Endothelial cell of coronary artery (primary cell): ENCODE data around the gene FGD2. TPM values are rescaled to one million over a fixed set of nuclear protein-coding genes. Genes with fewer than 3 reads are reported as not detected.

Experiments
- total RNA-seq: library from RNA; depleted of rRNA; stranded (reverse); fragments of >200 nt; gene quantifications from 2 replicates; pipeline ENCODE4 v1.2.3, GENCODE V29; 2014

Gene FGD2, protein sequence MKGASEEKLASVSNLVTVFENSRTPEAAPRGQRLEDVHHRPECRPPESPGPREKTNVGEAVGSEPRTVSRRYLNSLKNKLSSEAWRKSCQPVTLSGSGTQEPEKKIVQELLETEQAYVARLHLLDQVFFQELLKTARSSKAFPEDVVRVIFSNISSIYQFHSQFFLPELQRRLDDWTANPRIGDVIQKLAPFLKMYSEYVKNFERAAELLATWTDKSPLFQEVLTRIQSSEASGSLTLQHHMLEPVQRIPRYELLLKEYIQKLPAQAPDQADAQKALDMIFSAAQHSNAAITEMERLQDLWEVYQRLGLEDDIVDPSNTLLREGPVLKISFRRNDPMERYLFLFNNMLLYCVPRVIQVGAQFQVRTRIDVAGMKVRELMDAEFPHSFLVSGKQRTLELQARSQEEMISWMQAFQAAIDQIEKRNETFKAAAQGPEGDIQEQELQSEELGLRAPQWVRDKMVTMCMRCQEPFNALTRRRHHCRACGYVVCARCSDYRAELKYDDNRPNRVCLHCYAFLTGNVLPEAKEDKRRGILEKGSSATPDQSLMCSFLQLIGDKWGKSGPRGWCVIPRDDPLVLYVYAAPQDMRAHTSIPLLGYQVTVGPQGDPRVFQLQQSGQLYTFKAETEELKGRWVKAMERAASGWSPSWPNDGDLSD
- not detected in 2 replicates for total RNA-seq

DNA sequence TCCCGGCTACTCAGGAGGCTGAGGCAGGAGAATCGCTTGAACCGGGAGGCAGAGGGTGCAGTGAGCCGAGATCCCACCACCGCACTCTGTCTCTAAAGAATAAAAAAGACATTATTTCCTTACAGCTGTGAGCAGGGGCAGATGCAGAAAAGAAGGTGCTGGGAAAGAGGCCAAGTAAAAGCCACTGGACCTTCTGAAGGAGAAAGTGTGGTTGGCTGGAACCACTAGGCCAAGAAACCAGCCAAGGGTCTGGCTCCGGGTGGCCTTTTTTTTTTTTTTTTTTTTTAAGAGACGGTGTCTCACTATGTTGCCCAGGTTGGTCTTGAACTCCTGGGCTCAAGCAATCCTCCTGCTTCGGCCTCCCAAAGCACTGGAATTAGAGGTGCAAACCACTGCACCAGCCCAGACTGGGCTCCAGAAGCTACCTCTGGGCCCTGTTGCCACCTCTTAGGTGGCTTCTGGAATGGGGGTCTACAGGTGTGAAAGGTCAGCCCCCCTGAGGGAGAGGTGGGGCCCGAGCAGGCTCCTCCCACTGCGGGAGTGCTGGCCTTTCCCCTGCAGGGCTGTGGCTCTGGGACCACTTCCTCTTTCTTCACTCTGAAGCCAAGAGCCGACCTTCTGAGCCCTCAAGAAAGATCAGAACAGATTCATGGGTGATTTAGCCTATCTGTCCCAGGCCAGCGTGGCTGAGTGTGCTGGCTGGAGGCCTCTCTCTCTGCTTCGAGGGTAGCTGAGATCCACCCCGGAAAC, at the start of gene FGD2:
TSS of gene FGD2 (plus strand) at position 595 of the 750 bp plus-strand sequence. CDS start 163 bp downstream, outside the sequence.

DNA sequence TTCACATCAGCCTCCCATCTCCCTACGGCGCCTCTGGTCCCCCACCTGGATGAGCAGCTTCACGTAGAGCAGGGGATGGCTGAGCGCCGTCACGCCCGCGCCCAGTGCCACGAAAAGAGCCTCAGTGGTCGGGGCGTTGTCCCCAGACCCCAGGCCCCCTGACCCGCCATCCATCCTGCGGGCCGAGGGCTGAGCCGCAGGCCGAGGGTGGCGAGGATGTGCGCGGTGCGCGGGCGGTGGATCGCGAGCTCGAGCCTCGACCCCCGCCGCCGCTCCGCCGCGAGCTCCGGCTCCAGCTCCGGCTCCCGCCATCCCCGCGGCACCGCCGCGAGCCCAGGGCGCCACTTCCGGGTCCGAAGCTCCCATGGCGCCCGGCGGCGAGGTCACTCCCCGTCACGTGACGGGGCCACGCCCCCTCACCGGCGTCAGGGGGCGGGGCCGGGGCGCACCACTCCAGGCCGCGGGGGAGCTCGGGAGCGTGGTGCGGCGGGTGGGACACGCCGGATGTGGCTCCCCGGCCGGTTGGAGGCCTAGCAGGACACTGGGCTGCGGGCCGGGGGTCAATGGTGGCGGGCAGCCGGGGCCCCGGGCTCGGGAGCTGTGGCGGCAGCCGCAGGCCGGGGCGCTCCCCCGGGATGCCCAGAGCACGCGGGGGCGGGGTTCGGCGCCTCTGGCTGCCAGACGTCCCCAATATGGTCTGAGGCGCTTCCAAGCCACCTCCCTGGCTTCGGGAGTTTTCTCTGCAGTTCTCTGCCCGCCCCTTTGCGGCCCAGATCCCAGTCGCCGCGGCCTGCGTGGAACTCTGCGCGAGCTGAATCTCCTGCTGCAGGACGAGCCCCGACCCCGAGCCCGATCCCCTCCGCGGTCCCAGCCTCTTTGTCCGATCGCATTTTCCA, 19.4 kb upstream of the FGD2 start, which contains the start of gene MTCH1:
TSS of gene MTCH1 (minus strand) at position 389 of the 896 bp plus-strand sequence. CDS start at position 366, 23 bp downstream.

Other genes with a start within 250 kb of the FGD2 start
- 11.8 and 15.2 TPM in 2 replicates for gene CPNE5, start 166.2 kb upstream of the FGD2 start, total RNA-seq
- gene PPIL1, start 130.9 kb upstream of the FGD2 start, total RNA-seq = 28.0 and 38.3 TPM in 2 replicates
- gene C6orf89, start 119.7 kb upstream of the FGD2 start, total RNA-seq = 23.7 and 25.1 TPM in 2 replicates
- under 0.01 and 3.5 TPM in 2 replicates for gene PI16, start 50.9 kb upstream of the FGD2 start, total RNA-seq
- gene MTCH1, start 19.5 kb upstream of the FGD2 start, total RNA-seq = 270 and 308 TPM in 2 replicates
- gene PIM1, start 164.5 kb downstream of the FGD2 start, total RNA-seq = 1.4 and 3.6 TPM in 2 replicates